Prostate gland (tissue), 2 donors: Measurements from ENCODE around the gene SLCO4A1.

Experiments
- CTCF ChIP-seq, 4 experiments: fragments of 200-600 bp in 2 of 4; fragments of 450-650 bp in 2 of 4; sonication (generic) in 2 of 4; IDR thresholded peaks; 1 replicate in 3 of 4; 2 replicates in 1 of 4; pipeline ENCODE4 v1.5.1; 2016 to 2019; ENCODE audit warnings: antibody characterized with exemption in 4 of 4, mild to moderate bottlenecking in 2 of 4, moderate library complexity in 2 of 4
- POLR2A ChIP-seq: fragments of 450-650 bp; IDR thresholded peaks from one replicate; pipeline ENCODE4 v1.6.1; 2016; ENCODE audit warnings: antibody characterized with exemption, mild to moderate bottlenecking
- POLR2AphosphoS5 ChIP-seq: sonication (generic); formaldehyde crosslinking; IDR thresholded peaks from one replicate; pipeline ENCODE4 v1.6.1; 2017; ENCODE audit warnings: antibody characterized with exemption

GRCh38 chr20:62670998-62671397, 28.7 kb downstream of the SLCO4A1 start:
- TF ChIP-seq CTCF (IDR thresholded peaks at IDR 0.05) (no peak), POLR2A (no peak), POLR2AphosphoS5 (no peak)
